GM10266 (cell line): ENCODE data around the gene RAB31.

Source experiments
- DNase-seq: peaks from one replicate; pipeline ENCODE4 v3.0.0; 2012; ENCODE audit errors: extremely low spot score
- TF ChIP-seq, protein P1 (sequence below): IDR thresholded peaks from 2 replicates; pipeline ENCODE4 v1.5.1; 2012; ENCODE audit warnings: mild to moderate bottlenecking, low read depth; ENCODE audit not compliant: control insufficient read depth, insufficient read depth; ENCODE audit errors: missing control alignments

RAB31 gene

DNA sequence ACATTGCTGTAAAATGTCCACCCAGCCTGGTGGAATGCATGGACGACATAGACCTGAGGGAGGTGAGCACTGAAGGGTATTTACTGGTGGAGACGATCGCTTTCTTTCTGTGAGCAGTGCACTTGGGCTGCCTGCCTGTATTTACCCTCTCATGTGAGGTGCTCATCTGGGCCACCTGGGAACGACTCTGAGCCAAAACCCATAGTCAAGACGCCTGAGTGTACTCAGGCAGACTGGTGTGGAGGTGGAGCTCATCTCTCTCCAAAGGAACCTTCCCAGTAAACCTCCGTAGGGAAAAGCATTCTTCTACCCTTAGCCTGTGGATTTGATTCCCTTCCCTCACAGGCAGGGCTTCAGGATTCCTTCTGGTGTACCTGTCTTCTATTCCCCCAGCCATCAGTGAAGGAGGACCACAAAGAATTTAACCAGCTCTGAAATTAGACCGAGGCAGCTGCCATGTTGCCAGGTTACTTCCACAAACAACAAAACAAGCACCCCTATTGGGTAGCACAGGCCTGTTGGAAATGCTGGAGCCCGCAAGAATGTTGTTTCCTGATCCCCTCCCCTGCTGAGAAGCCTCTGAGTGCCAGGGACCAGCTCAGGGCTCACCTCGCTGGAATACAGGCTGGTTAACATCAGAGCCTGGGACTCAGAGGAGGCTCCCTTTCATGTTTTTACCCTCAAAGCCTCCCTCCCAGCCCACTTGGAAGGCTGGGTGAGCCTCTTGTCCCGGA, 130.2 kb downstream of the RAB31 start:
- no peak for DNase-seq
- TF ChIP-seq, protein P1, sequence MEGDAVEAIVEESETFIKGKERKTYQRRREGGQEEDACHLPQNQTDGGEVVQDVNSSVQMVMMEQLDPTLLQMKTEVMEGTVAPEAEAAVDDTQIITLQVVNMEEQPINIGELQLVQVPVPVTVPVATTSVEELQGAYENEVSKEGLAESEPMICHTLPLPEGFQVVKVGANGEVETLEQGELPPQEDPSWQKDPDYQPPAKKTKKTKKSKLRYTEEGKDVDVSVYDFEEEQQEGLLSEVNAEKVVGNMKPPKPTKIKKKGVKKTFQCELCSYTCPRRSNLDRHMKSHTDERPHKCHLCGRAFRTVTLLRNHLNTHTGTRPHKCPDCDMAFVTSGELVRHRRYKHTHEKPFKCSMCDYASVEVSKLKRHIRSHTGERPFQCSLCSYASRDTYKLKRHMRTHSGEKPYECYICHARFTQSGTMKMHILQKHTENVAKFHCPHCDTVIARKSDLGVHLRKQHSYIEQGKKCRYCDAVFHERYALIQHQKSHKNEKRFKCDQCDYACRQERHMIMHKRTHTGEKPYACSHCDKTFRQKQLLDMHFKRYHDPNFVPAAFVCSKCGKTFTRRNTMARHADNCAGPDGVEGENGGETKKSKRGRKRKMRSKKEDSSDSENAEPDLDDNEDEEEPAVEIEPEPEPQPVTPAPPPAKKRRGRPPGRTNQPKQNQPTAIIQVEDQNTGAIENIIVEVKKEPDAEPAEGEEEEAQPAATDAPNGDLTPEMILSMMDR = no peak

DNA sequence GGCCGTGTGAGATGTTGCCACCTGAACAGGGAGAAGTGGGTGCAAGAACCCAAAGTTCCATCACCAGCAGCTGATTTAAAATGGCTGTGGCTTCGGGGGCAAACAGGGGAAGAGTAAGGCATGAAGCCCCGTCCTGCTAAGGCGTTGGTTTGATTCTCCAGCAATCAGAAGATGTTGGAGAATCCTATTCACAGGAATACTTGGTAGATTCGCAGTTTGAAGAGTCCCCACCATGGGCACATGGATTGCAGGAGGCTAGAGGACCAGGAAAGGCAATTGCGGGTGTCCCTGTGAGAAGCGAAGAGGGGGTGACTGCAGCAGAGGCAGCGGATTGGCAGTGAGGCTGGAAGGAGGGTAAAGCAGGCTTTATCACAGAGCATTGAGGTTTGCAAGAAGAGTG, 131.1 kb downstream of the RAB31 start:
- TF ChIP-seq, protein P1 = no peak
- no peak for DNase-seq

DNA sequence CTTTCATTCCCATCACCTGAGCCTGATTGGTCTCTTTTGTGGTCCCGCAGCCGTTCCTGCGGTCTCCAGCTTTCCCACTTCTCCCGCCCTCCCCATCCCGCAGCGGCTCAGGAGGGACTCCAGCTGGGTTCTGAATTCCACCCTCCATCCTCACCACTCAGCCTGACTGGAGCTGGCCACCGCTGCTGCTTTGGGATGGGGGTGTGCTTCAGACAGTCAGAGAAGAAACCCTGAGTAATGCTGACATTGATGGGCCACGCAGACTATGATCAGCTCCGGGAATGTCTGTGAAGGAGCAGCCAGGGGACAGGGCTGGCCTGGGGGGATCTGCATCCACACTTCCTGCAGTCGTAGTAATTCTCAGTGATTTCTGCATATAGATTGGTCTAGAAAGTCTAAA, 131.8 kb downstream of the RAB31 start:
- TF ChIP-seq, protein P1 = no peak
- DNase-seq = no peak

DNA sequence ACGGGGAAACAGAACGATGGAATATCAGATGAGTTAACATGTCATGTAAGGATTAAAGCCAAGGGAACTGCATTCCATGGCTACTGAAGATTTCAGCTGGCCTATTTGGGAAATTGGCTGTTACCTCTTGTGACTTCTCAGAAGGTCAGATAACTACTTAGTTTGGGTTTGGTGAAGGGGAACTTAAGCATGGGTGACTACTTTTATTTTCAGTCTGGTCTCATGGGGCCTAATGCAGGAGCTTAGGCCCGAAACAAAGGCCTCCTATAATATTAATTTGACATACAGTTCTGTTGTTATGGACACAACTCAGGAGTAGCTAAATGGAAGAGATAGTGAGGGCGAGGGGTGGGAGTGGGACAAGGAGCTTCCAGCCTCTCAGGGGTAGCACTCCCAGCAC, 133.7 kb downstream of the RAB31 start:
- no peak for DNase-seq
- TF ChIP-seq, protein P1 = no peak

DNA sequence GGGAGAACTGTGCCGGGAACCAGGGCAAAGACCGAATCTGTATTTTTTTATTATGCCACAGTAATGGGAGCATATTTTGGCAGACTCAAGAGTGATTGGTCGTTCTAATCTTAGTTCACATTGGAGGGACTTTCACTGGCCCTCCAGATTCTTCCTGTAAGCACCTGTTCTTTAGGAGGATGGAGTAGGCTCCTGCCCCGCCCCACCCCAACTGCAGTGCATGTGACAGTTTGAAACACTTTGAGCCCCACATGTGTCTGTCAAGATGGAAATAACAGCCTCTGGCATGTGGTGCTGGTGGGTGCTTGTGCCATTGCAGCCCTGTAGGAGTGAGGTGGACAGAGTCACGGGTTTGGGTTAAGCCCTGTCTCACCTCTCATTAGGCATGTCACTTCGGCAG, 134.3 kb downstream of the RAB31 start:
- TF ChIP-seq, protein P1 = no peak
- DNase-seq = no peak

DNA sequence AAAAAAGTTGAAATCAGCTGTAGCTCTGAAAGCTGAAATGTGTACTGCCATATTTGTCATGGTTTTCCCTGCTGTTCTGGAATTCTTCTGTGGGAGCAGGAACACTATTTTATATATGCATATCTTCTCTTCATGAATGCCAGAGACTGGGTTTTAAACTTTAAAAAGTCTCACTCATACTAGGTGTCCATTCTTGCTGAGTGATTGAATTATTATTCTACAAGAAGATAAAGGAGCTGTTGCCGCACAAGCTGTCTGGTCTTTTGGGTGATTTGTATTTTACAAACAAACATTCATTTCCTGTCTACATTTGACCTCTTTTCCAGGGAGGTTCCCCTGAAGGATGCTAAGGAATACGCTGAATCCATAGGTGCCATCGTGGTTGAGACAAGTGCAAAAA, 137.2 kb downstream of the RAB31 start:
- TF ChIP-seq, protein P1 = no peak
- DNase-seq = no peak

DNA sequence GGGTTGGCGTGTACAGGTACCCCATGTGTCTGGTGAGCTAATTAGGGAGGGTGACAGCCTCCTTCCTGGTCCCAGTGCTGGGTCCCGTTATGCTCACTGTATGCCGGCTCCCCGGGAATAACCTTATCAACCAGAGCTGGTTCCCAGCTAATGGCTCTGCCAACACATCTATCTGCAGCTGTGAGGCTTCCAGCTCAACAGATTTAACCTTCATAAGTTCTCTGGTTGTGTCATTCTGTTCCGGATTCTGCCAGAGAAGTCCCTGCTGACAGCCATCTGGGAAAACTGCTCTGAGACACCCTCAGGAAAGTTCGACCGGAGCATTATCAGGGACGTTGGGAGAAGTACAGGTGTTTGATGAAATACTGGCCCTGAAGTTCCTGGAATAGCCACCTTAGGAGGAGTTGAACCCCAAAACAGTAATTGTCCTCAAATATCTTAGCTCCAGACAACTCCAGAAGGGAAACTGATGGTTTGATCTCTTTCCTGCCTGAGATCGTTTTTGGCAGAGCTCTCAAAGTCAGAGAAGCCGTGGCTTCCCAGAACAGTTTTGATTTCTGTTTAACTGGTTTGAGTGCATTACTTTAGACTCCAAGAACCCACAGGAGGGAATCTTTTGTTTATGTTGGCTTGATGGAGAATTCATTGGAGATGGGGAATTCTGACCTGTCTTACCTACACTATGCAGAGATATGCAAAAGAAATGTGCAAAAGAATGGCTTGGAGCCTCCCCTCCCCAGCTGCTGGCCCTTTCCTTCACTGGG, 138.2 kb downstream of the RAB31 start:
- TF ChIP-seq, protein P1 = no peak
- no peak for DNase-seq
